ENCODE results near the gene SPR. TPM values are rescaled to one million over a fixed set of nuclear protein-coding genes. Genes with fewer than 3 reads are reported as not detected.

SPR gene
- total and polyA plus RNA-seq, 2 of the 13 experiments (the other 11 are each of a cell fraction or from before 2014, with no cell fraction given) = 34.0 to 96.0 TPM

GRCh38 chr2:72851333-72851732, 35.9 kb upstream of the SPR start:
- BruUV-seq (replicated peaks) = no TSS peak
- peaks cover 11% of the 10 kb centered on the region for H3K4me1 ChIP-seq (ENCODE audit: insufficient read depth, low read length)
- DNase-seq (ENCODE audit: low spot score) (peak; percentile 30), ATAC-seq (peak; percentile 73), FAIRE-seq (no peak)
- no peaks in the 10 kb centered on the region for H3K79me2 ChIP-seq (ENCODE audit: insufficient read depth, low read length)
- no peak overlapping the region for H3K9ac ChIP-seq (ENCODE audit: insufficient read depth, low read depth, low read length)
- no peaks in the 10 kb centered on the region for H4K20me1 ChIP-seq (ENCODE audit: insufficient read depth, low read length)
- H2AFZ ChIP-seq (ENCODE audit: low read length) = no peak overlapping the region
- no peak overlapping the region for H3K4me3 ChIP-seq (replicated peaks in 1 of 3; ENCODE audit: insufficient read depth in 1 of 3, low read depth in 2 of 3, low read length in 3 of 3)
- peaks cover 0 to 30% of the 10 kb centered on the region in 2 experiments; a peak in 4 of 5 replicates for H3K27me3 ChIP-seq (ENCODE audit: control insufficient read depth in 1 of 2, insufficient read depth in 2 of 2, low read length in 2 of 2)
- intact Hi-C loops (cut with micrococcal nuclease; ENCODE audit: unreplicated experiment) = no loop called here
- no peaks in the 10 kb centered on the region for H3K9me3 ChIP-seq (ENCODE audit: low read length)
- ChIA-PET POLR2A (no interaction called here), CTCF (ENCODE audit: low intra/inter-chr PET ratio, low total read pairs) (no interaction called here)
- H3K4me2 ChIP-seq (ENCODE audit: low read depth, low read length) = peak overlapping the region; percentile 16; the same call in 1 of the 2 replicates
- in situ Hi-C loops (cut with HindIII; ENCODE audit: extremely low pct_ligation_motif_present, low pct_unique_long_range_greater_than_20kb) = loop anchor here (25.0 kb wide), 1 partner anchor 1314 kb away; no protein-coding TSS in a partner anchor
- no peak overlapping the region for H3K27ac ChIP-seq (ENCODE audit: extremely low read length, insufficient read depth, low read length)
- no peaks in the 10 kb centered on the region for H3K36me3 ChIP-seq (replicated peaks in 1 of 2; ENCODE audit: control insufficient read depth in 1 of 2, insufficient read depth in 2 of 2, low read length in 2 of 2)
- WGBS (ENCODE audit: low lambda C conversion rate) = 22% methylated on average over 7 of the region's 7 CpGs
- TF ChIP-seq ZNF564 (CRISPR knock-in tag; IDR thresholded peaks at IDR 0.05) = peak; percentile 71; the same call in 1 of the 2 replicates
- TF ChIP-seq BORCS8-MEF2B (CRISPR knock-in tag; IDR thresholded peaks at IDR 0.05) = no peak
- TF ChIP-seq HIVEP1 (CRISPR knock-in tag; IDR thresholded peaks at IDR 0.05) = no peak
- no peak for TF ChIP-seq TBX3 (IDR thresholded peaks at IDR 0.05; ENCODE audit: borderline replicate concordance)
- 0 out of 2 replicates have a peak, but pooled peaks have one; percentile 61 for TF ChIP-seq FOXO4 (CRISPR knock-in tag; conservative IDR thresholded peaks at IDR 0.05)
- TF ChIP-seq NONO (IDR thresholded peaks at IDR 0.05) = no peak
- TF ChIP-seq NONO (CRISPR knock-in tag; conservative IDR thresholded peaks at IDR 0.05) = no peak
- 0 out of 2 replicates have a peak, but pooled peaks have one; percentile 72 for TF ChIP-seq EZH2 (conservative IDR thresholded peaks at IDR 0.05; ENCODE audit: low read depth, low read length)
- TF ChIP-seq ZNF605 (CRISPR knock-in tag; IDR thresholded peaks at IDR 0.05) = no peak
- TF ChIP-seq ZFP36L2 (CRISPR knock-in tag; IDR thresholded peaks at IDR 0.05) = no peak
- no peak for TF ChIP-seq FOSL1 (CRISPR knock-in tag; IDR thresholded peaks at IDR 0.05; ENCODE audit: borderline replicate concordance)
- no peak for TF ChIP-seq ZNF12 (CRISPR knock-in tag; IDR thresholded peaks at IDR 0.05)
- TF ChIP-seq UBTF (CRISPR knock-in tag; IDR thresholded peaks at IDR 0.05) = 0 out of 2 replicates have a peak, but pooled peaks have one; percentile 14
- no peak for TF ChIP-seq AHDC1 (CRISPR knock-in tag; IDR thresholded peaks at IDR 0.05; ENCODE audit: borderline replicate concordance)
- TF ChIP-seq ZSCAN25 (CRISPR knock-in tag; IDR thresholded peaks at IDR 0.05) = peak; percentile 46; the same call in 1 of the 2 replicates
- TF ChIP-seq ZNF614 (CRISPR knock-in tag; IDR thresholded peaks at IDR 0.05; ENCODE audit: borderline replicate concordance) = no peak
- no peak for TF ChIP-seq ZC3H13 (CRISPR knock-in tag; IDR thresholded peaks at IDR 0.05)
